Cardiac muscle cell (in vitro differentiated cells and primary cell): ENCODE data around the gene ATP6V1B1. TPM values are rescaled to one million over a fixed set of nuclear protein-coding genes. Genes with fewer than 3 reads are reported as not detected.

Experiments
- DNase-seq, 2 donors: peaks; one replicate each; pipeline versions ENCODE4 v3.0.0 to v3.0.0-alpha.2; 2010 to 2017; ENCODE audit warnings: low read depth in 1 of 2, low spot score in 1 of 2
- H3K27ac ChIP-seq: fragments of 200-600 bp; sonication (generic); 2 replicates; pipeline ENCODE4 v1.5.1; 2016
- H3K27me3 ChIP-seq: fragments of 200-600 bp; sonication (generic); 2 replicates; pipeline ENCODE4 v1.6.0; 2016; ENCODE audit warnings: control low read depth
- H3K36me3 ChIP-seq: fragments of 200-600 bp; sonication (generic); 2 replicates; pipeline ENCODE4 v1.5.1; 2016; ENCODE audit warnings: control low read depth
- H3K4me1 ChIP-seq: fragments of 200-600 bp; sonication (generic); 2 replicates; pipeline ENCODE4 v1.8.1; 2017; ENCODE audit warnings: low read depth, mild to moderate bottlenecking, mixed run types
- H3K4me3 ChIP-seq: fragments of 200-600 bp; sonication (generic); 2 replicates; pipeline ENCODE4 v1.5.1; 2016; ENCODE audit warnings: mild to moderate bottlenecking
- H3K9me3 ChIP-seq: fragments of 200-600 bp; sonication (generic); 2 replicates; pipeline ENCODE4 v1.5.1; 2017; ENCODE audit warnings: low read depth, mild to moderate bottlenecking, control low read depth
- CTCF ChIP-seq: IDR thresholded peaks from 2 replicates; pipeline ENCODE4 v1.5.1; 2012; ENCODE audit warnings: low read depth, mild to moderate bottlenecking, low read length
- polyA plus RNA-seq: library from polyadenylated mRNA; unstranded; fragments of >200 nt; fragmentation: Nextera tagmentation; extraction: Ambion mirVana; gene quantifications from 2 replicates; pipeline ENCODE4 v1.2.1, GENCODE V29; 2016
- total RNA-seq: library from RNA; depleted of rRNA; stranded (reverse); fragments of >200 nt; gene quantifications from 2 replicates; pipeline ENCODE4 v1.2.3, GENCODE V29; 2016

Gene ATP6V1B1
- total and polyA plus RNA-seq, 2 experiments from 2014 or later = 3.0 TPM; not detected in 1

- DNase-seq = no peak
- Histone ChIP-seq H3K4me3 (no peak overlapping the region), H3K4me1 (no peaks in the 10 kb centered on the region), H3K27me3 (peaks cover 30% of the 10 kb centered on the region), H3K27ac (no peak overlapping the region), H3K9me3 (no peaks in the 10 kb centered on the region), H3K36me3 (no peaks in the 10 kb centered on the region)
- no peak for TF ChIP-seq CTCF
These were observed 15.4 kb upstream of the ATP6V1B1 start for GRCh38 chr2:70920367-70920715.

- Histone ChIP-seq H3K36me3 (no peaks in the 10 kb centered on the region), H3K27me3 (peaks cover 23% of the 10 kb centered on the region), H3K27ac (no peak overlapping the region), H3K9me3 (no peaks in the 10 kb centered on the region), H3K4me1 (no peaks in the 10 kb centered on the region), H3K4me3 (no peak overlapping the region)
- no peak for TF ChIP-seq CTCF
- no peak for DNase-seq
These were observed 14.7 kb upstream of the ATP6V1B1 start for GRCh38 chr2:70921031-70921430.

GRCh38 chr2:70921839-70922234, 13.9 kb upstream of the ATP6V1B1 start:
- no peaks in the 10 kb centered on the region for H3K36me3 ChIP-seq
- no peaks in the 10 kb centered on the region for H3K9me3 ChIP-seq
- H3K27me3 ChIP-seq = peaks cover 15% of the 10 kb centered on the region
- no peak overlapping the region for H3K4me3 ChIP-seq
- no peak overlapping the region for H3K27ac ChIP-seq
- no peak for TF ChIP-seq CTCF
- DNase-seq = peak in 1 of 2 donors; percentile 34
- no peaks in the 10 kb centered on the region for H3K4me1 ChIP-seq

- DNase-seq = no peak
- no peak overlapping the region for H3K27ac ChIP-seq
- peaks cover 10% of the 10 kb centered on the region for H3K27me3 ChIP-seq
- TF ChIP-seq CTCF = no peak
- no peaks in the 10 kb centered on the region for H3K4me1 ChIP-seq
- H3K36me3 ChIP-seq = no peaks in the 10 kb centered on the region
- H3K4me3 ChIP-seq = no peak overlapping the region
- H3K9me3 ChIP-seq = no peaks in the 10 kb centered on the region
These were observed 13.2 kb upstream of the ATP6V1B1 start for GRCh38 chr2:70922235-70923234.

- Histone ChIP-seq H3K27me3 (peaks cover under 1% of the 10 kb centered on the region), H3K27ac (no peak overlapping the region), H3K4me1 (no peaks in the 10 kb centered on the region), H3K4me3 (no peak overlapping the region), H3K9me3 (no peaks in the 10 kb centered on the region), H3K36me3 (no peaks in the 10 kb centered on the region)
- no peak for DNase-seq
- peak; percentile 15 for TF ChIP-seq CTCF
These were observed 12.2 kb upstream of the ATP6V1B1 start for GRCh38 chr2:70923378-70924015.
